PC-9 (cell line): Measurements from ENCODE around the gene GFY.

Experiments used
- CTCF ChIP-seq: fragments of 200-600 bp; sonication (generic); conservative IDR thresholded peaks from 2 replicates; pipeline ENCODE4 v1.6.1; 2017; ENCODE audit warnings: mixed run types, antibody characterized with exemption, mild to moderate bottlenecking, moderate library complexity
- EZH2 ChIP-seq: fragments of 200-600 bp; sonication (generic); IDR thresholded peaks from 2 replicates; pipeline ENCODE4 v1.8.0; 2017; ENCODE audit warnings: antibody characterized with exemption, low read depth

GRCh38 chr19:49418511-49418910 is 6.7 kb upstream of the GFY start:
- TF ChIP-seq CTCF (no peak), EZH2 (no peak)
